Measurements from ENCODE around the gene ACMSD.
A peak's percentile ranks its signal among the peaks of the same experiment; 100 is the strongest.
"Not testable (repeated sequence)": the region's sequence is repeated elsewhere in the genome, so short reads cannot be mapped to it uniquely, and the experiment has no call there.

The ACMSD gene

DNA sequence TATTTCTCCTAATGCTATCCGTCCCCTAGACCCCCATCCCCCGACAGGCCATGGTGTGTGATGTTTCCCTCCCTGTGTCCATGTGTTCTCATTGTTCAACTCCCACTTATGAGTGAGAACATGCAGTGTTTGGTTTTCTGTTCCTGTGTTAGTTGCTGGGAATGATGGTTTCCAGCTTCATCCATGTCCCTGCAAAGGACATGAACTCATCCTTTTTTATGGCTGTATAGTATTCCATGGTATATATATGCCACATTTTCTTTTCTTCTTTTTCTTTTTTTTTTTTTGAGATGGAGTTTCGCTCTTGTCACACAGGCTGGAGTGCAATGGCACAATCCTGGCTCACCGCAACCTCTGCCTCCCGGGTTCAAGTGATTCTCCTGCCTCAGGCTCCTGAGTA, 9.2 kb downstream of the ACMSD start:
- DNase-seq: not testable (repeated sequence)

DNA sequence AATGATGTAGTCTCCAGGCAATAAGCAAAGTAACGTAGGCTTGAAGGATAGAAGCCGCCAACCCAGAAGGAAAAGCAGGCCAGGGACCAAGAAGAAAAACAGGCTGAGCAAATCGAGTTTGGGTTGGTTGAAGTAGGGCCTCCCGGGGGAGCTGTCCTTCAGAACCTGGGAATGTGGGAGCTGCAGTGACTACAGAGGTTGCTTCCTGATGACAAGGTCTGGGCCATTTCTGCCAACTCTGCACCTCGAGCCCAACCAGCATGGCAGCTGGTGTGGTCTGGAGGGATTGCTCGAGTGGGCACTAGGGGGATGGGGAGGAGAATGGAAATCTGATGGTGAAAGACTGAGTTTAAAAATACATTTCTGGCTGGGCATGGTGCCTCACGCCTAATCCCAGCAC, 14.1 kb downstream of the ACMSD start:
- DNase-seq: no peak

DNA sequence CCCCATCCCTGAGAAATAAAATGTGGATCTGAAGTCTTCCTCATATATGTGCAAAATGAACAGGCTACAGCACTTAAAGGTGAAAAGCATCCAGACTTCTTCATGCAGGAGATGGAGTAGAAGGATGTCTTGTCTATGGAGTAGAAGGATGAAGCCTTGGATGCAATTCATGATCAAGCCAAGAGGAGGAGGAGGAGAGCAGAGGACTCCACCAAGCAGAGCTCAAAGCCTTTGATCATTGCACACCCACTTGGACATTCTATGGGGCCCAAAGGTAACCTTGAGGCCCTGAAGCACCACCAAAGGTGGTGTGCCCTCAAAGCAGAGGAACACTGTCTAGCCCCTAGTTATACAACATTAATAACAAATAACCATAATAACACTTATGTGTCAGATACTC, 17.3 kb downstream of the ACMSD start:
- DNase-seq: no peak

DNA sequence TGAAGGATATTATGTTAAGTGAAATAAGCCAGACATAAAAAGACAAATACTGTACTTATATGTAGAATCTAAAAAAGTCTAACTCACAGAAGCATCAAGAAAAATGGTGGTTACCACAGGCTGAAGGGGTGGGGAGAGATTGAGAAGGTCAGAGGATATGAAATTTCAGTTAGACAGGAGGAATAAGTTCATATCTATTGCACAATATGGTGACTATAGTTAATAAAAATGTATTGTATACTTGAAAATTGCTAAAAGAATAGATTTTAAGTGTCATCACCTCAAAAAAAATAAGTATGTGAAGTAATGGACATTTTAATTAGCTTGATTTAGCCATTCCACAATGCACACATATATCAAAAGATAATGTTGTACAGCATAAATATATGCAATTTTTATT, 19.8 kb downstream of the ACMSD start:
- DNase-seq: no peak

DNA sequence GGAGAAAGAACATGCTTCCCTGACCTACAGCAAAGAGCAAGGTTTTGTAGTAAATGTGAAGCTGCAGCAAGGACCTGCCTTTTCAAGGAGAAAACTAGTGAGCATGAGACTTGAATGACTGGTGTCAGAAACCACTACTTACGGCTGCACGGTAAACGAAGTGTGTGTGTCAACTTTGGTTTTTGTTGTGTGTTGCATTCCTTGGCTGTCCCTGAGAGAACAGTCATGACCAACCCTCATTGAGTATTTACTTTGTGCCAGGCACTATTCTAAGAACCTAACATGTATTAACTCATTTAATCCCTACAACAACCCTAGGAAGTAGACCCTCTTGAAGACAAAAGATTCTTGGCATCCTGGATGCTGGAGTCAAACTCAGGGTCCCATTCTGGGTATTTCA, 22.8 kb downstream of the ACMSD start:
- DNase-seq: no peak

DNA sequence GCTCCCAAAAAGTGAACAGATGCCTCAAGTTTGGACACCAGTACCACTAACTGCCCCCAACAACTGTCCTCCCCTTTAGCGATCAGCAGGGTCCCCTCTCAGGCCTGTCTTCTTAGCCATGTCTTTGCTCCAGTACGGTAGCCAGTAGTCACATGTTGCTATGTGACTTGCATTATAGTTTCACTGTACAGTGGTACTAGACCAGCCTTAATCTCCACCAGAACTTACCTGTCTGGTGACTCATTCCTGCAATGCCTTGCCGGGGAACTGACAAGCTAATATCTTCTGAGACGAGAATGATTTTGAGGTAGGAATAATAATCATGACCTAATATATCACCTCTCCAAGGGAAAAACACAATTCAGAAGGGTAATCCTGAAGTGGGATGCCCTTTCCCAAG, 23.7 kb downstream of the ACMSD start:
- no peak for DNase-seq

DNA sequence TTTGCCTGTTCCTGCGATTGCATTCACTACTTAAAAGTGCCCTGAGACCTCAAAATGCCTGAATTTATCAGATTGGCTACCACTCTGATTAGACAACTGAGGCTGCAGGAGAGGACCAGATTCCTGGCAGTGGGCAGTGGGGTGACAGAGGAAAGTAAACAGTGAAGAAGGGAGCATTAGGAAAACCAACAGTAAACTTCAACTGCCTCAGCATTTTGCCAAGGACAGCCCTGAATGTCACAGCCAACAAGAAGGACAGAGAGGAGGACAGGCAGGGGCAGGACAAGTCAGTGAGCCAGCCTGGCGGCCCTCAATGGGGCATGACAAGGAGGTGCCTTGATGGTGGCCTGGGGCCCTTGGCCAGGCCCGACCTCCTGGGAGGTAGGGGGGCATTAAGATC, 24.3 kb downstream of the ACMSD start:
- DNase-seq: peak in 1 of 58 donors; percentile 10

DNA sequence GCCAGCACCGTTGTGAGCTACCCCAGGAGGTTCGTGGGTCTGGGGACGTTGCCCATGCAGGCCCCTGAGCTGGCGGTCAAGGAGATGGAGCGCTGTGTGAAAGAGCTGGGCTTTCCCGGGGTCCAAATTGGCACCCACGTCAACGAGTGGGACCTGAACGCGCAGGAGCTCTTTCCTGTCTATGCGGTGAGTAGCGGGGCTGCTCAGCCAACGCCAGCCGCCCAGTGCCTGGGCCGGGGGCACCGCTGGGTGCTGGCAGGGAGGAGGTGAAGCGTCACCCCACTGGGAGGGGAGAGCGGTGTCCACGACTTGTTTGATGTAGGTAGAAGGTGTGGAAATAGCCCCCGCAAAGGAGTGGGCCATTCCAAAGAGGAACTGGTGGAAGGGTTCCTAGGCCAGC, 25.0 kb downstream of the ACMSD start:
- DNase-seq: peak in 1 of 58 donors; percentile 1

DNA sequence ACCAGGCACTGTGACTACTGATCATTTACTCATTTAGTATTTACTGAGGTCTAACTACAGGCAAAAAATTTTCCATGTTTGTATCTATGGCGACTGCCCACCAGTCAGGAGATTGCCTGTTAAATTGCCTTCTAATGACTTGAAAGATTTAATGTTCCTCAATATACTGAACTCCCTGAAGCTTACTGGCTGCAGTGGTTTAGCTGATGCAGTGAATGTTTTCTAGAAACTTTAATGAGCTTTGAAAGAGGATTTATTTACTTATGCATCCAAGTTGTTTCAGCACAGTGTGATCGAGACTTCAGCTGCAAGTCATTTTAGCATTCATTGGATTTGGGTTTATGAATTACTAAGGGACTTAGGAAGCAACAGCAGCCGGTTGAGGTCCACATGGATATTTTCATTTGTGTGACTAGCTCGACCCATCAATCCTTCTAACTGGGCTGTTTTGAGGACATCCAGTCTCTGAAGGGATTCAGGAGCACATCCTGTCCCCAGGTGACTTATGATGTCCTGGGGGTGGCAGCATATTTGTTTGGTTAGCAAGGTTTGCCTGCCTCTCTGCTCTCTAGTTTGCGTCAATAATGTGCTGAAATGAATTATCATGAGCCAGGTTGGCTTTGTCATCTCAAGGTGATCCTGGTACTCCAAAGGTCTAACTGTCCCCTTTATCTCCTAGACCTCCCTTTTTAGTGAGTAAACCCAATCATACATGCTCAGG, 26.8 kb downstream of the ACMSD start:
- no peak for DNase-seq

DNA sequence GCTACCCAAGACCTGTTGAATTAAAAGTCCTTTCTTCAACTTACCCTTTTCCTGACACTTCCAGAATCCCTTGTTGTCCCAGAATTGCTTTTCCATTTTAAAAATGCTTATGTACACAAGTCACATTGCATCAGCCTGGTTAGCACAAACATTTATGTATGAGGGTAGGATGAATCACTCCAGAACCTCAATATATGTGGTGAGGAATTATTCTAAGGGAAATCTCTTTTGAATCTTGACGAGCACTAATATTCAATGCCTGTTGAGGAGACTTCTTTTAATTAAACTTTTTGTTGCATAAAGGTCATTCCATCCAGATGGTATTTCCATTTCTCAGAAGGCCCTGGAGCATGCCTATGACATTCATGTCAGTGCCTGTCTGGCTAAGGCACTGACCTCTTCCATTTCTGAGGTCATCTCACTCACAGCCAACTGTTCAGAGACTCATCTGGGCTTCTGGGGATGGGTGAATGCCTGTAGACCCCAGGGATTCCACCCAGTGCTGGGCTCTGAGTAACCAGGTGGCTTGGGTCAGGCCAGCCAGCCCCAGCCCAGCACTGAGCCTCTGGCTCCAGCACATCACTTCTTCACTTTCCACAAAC, 28.2 kb downstream of the ACMSD start:
- no peak for DNase-seq

DNA sequence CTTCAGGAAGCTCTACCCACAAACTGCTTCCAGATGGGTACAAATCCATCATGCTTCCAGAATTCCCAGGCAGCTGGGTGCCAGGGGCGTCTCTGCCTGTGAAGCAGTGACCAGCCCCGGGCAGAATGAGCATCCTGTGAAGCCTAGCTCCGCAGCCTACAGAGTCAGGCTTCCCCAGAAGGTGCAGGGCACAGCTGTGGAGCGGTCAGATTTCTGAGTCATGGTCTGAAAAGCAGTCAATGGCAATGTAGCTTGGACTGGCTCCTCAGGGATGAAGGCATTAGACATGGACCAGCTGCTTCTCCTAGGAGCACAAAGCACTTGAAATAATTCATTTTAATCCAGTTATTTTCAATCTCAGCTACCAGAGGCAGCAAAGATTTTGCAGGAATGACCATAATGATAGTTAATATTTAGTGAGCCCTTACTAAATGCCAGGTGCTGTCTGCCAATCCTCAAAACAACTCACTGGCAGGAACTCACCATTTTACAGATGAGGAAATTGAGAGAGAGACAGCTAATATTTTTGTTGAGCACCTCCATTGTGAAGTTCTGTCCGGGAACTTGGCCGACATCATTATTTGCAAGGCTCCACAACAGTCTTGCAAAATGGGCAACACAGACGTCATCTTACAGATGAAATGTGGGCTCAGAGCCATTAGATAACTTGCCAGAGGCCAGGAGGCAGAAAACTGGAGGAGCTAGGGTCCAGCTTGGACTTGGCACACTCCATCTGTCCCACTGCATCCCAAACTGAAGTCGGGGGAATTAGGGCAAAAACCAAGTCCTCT, 31.7 kb downstream of the ACMSD start:
- DNase-seq: peak in 3 of 58 donors; percentile 8 to 63 (median 12)

DNA sequence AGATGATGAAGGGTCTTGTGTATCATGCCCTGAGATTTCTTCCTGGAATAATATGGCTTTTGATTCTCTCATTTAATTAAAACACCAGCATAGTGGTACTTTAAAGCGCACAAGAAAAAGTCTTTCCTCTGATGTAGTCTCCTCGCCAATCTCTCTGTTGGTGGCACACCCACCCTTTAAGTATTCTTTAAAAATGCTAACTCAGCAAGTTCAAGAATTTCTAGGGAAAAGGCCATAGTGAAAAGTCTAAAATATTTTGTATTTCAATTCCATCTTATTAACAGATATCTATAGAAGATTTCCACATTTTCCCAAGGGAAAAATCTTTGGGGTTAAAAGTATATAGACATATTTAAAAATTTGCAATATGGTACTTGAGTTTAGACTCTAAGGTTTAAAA, 34.7 kb downstream of the ACMSD start:
- no peak for DNase-seq

DNA sequence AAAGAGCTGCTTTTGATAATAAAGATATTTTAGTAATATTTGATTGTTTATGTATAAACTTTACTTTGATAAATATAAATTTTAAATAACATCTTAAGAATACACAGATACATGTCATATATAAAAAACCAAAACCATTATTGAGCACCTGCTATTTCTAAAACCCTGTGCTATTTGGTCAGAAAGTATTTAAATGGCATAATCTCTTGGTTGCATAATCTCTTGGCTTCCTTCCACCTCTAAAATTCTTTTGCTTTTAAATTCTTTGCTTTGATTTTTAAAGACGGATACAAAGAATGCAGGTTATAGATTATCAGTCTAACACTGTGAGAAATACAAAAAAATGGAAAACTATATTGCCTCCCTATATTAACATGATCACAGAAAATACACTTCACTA, 36.9 kb downstream of the ACMSD start:
- DNase-seq: no peak

DNA sequence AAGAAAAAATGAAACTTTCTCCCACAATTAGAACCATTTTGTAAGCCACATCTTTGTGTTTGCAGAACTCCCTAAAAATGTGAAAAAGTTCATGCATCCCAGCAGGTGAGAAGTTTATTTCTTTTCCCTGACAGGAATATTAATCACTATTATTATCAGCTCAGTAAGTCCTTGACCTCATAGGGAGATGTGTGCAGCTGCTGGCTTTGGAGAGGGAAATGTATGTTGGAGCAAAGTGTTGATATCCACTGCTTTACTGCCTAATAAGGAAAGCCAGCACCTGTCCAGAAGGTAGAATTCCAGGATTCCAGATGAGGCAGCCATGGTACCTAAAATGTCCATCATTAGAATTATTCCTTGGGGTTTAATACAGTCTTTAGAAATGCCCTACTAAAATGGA, 44.4 kb downstream of the ACMSD start:
- DNase-seq: no peak

DNA sequence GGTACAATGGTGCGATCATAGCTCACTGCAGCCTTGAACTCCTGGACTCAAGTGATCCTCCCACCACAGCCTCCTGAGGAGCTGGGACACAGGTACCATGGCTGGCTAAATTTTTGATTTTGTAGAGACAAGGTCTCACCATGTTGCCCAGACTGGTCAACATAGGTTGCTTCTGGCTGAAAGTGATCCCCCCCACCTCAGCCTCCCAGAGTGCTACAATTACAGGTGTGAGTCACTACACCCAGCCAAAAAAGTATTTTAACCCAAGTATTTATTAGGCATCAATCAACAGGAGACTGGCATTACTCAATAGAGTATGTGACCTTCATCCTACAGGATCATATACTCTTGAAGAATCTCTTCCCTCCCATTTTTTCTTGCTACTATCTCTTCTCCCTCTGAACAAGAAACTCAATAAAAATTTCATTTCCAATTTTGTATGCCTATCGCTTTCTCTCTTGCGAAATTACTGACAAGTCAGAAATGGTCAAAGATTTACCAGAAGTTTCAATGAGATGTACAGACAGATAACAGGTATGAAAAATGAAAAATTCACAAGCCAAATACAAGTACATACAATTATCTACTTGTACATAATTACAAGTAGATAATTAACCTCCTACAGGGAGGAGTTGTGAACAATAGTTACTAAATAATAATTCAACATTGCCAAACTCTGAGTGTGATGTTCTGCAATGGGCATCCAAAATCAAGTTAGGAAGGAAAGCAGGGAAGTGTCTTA, 45.3 kb downstream of the ACMSD start:
- DNase-seq: no peak

DNA sequence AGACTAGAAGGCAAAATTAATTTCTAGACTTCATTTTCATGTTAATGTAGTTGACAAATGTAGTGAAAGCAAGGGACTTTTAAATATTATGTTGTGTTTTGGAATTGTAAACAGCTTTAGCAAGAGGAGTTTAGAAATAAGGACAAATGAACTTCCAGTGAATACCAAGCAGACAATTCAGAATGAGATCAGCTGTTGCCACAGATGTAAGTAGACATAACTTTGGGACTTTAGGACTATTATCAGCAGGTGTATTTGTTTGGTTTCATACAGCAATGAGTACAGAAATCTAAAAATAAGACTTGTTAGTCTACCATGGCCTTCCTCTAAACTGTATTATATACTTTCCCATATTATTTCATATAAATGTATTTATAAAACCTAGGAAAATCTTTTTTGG, 46.0 kb downstream of the ACMSD start:
- no peak for DNase-seq

DNA sequence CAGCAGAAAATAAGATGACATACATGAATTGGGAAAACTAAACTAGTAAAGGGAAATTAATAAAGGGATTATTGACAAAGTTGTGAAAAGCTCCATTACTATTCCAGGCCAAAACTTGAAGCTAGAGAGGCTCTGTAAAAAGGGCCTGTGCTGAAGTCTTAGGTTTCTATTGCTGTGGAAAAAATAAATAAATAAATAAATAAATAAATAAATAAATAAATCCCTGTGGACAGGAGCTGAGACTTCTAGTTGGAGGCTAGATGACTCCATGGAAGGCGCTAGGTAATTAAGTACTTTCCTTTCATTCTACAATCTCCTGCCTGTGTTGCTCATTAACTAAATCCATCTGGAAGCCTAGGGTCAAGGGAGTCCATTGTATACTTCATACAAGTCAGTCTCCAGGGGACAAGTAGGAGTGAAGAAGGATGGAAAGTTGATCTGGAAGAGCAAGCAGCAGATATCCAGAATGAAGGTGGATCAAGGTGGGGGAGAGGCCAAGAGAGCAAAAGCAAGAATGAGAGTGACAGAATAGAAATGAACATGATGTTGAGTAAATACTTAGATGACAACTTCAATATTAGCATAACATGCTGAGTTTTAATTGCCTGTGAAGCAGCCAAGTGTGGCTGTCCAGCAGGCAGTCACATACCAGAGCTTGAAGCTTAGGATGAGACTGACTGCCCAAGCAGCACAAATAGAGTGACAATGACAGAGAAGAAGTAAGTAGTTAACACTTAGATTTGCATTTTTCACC, 54.0 kb downstream of the ACMSD start:
- no peak for DNase-seq

DNA sequence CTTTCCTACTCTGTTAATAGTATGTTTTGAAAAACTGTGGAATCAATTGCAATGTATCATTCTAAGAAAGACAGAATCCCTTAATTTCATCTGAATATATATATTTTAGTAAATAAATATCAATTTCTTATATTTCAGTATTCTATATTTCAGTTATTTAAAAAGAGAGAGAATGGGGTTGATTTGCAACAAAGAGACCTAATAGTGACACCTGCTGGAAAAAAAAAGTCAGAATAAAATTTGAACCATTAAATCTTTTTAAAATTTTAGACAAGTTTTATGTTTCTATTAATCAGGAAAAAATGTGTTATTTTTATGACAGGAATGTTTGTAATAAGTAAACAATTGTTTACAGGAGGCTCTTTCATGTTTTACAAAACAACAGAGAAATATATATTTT, 59.5 kb downstream of the ACMSD start:
- DNase-seq: no peak

DNA sequence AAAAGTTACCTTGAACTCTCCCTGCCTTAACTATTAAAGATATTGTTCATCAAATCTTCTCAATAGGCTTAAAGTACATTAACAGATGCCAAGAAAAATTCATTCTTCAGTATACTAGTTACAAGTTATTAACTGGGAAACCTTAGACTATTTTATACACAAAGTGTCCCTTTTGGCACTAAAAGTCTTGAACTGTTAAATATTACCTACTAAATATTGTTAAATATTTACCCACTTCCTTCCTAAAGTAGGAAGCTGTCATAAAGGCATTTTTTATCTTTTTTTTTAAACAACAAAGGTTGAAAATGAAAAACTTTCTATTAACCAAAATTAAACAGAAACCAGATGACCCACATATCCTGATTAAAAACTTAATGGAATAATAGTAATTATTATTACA, 60.8 kb downstream of the ACMSD start:
- DNase-seq: no peak

DNA sequence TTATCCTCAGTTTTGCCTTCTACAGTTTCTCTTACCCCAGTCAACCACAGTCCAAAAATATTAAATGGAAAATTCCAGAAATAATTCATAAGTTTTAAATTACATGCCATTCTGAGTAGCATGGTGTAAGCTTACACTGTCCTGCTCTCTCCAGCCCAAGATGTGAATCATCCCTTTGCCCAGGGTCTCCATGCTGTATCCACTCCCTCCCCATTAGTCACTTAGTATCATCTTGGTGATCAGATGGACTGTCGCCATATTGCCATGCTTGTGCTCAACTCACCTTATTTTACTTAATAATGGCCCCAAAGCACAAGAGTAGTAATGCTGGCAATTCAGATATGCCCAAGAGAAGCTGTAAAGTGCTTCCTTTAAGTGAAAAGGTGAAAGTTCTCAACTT, 61.7 kb downstream of the ACMSD start:
- DNase-seq: no peak

DNA sequence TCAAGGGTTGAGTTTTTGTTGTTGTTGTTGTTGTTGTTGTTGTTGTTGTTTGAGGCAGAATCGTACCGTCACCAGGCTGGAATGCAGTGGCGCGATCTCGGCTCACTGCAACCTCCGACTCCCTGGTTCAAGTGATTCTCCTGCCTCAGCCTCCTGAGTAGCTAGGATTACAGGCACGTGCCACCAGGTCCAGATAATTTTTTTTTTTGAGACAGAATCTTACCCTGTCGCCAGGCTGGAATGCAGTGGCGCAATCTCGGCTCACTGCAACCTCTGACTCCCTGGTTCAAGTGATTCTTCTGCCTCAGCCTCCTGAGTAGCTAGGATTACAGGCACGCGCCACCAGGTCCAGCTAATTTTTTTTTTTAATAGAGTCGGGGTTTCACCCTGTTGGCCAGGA, 65.3 kb downstream of the ACMSD start:
- not testable (repeated sequence) for DNase-seq
